Stimulated activated CD4-positive, alpha-beta T cell treated with anti-CD3 and anti-CD28 coated beads, Interleukin-4, amount 100 ng/mL, for 4 hours (primary cell): ENCODE results near the gene B9D1.
A peak's percentile ranks its signal among the peaks of the same experiment; 100 is the strongest.
"Not testable (repeated sequence)": the region's sequence is repeated elsewhere in the genome, so short reads cannot be mapped to it uniquely, and the experiment has no call there.

Source experiments
- DNase-seq, 2 experiments: peaks; one replicate each; pipeline ENCODE4 v3.0.0-alpha.2; 2020

The B9D1 gene

GRCh38 chr17:19357351-19357750 is 5.2 kb downstream of the B9D1 start:
- DNase-seq, result no peak

- no peak for DNase-seq
These were observed 7.8 kb downstream of the B9D1 start for GRCh38 chr17:19354748-19355147.

- not testable (repeated sequence) for DNase-seq
These were observed 9.1 kb downstream of the B9D1 start for GRCh38 chr17:19353401-19353800.

GRCh38 chr17:19348806-19349205 is 13.7 kb downstream of the B9D1 start:
- no peak for DNase-seq

GRCh38 chr17:19348081-19348650 is 14.4 kb downstream of the B9D1 start:
- no peak for DNase-seq

- no peak for DNase-seq
These were observed 15.0 kb downstream of the B9D1 start for GRCh38 chr17:19347323-19348080.

- no peak for DNase-seq
These were observed 15.9 kb downstream of the B9D1 start for GRCh38 chr17:19346351-19347255.

GRCh38 chr17:19345486-19346350 is 16.8 kb downstream of the B9D1 start:
- DNase-seq, result no peak

GRCh38 chr17:19345067-19345460 is 17.5 kb downstream of the B9D1 start:
- DNase-seq, result no peak

GRCh38 chr17:19344311-19345066 is 18.0 kb downstream of the B9D1 start:
- no peak for DNase-seq

GRCh38 chr17:19343671-19344151 is 18.8 kb downstream of the B9D1 start:
- DNase-seq, result no peak

- no peak for DNase-seq
These were observed 19.3 kb downstream of the B9D1 start for GRCh38 chr17:19343256-19343630.

- no peak for DNase-seq
These were observed 19.8 kb downstream of the B9D1 start for GRCh38 chr17:19342611-19343255.

- DNase-seq, result no peak
These were observed 20.6 kb downstream of the B9D1 start for GRCh38 chr17:19341641-19342610.

GRCh38 chr17:19341211-19341631 is 21.3 kb downstream of the B9D1 start:
- no peak for DNase-seq

- DNase-seq, result no peak
These were observed 23.1 kb downstream of the B9D1 start for GRCh38 chr17:19339341-19339815.

- DNase-seq, result peak; percentile 54 to 56
These were observed 24.2 kb downstream of the B9D1 start for GRCh38 chr17:19338031-19338990.

GRCh38 chr17:19337712-19338023 is 24.9 kb downstream of the B9D1 start:
- DNase-seq, result no peak
